Measurements from ENCODE around the gene SLC13A5.
A peak's percentile ranks its signal among the peaks of the same experiment; 100 is the strongest.

The SLC13A5 gene

DNA sequence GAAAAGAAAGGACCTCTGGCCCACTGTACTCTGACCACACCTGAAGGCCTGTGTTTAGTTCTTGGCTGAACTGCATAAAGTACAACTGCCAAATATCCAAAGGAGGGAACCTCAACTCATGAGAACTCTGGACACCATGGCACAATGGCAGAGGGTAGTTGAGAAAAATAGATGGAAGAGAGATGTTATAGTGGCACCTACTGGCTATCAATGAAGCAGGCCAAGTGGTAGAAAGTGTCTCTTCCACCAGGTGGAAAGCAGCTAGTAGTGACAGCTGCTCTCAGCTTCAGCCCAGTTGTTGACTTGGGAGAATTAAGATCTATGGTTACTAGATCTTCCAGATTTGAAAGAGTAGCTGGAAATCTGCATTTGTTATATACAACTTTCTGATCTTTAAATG, 65.0 kb downstream of the SLC13A5 start:
- Histone ChIP-seq H3K27ac (ENCODE audit: extremely low read depth, low read depth, low read length) (no peak overlapping the region), H3K9me3 (ENCODE audit: control insufficient read depth, insufficient read depth, low read depth, low read length) (no peaks in the 10 kb centered on the region), H3K36me3 (ENCODE audit: control insufficient read depth in 2 of 2, insufficient read depth in 1 of 2, low read length in 2 of 2) (peaks cover 46 to 64% of the 10 kb centered on the region in 2 experiments), H3K4me1 (ENCODE audit: control insufficient read depth, insufficient read depth, low read length) (peaks cover 15% of the 10 kb centered on the region), H3K4me3 (ENCODE audit: low read depth, low read length) (no peak overlapping the region)
- CTCF ChIA-PET = interaction anchor here (0.7 to 1.0 kb wide), 3 partner anchors 19 to 177 kb away, joined by 3 to 6 read pairs (median 3); no protein-coding TSS in a partner anchor
- POLR2A ChIA-PET = interaction anchor here (0.6 to 1.3 kb wide), 2 partner anchors 8 to 83 kb away, joined by 4 to 5 read pairs; partner anchors contain the start of gene KIAA0753
- TF ChIP-seq, protein P1, sequence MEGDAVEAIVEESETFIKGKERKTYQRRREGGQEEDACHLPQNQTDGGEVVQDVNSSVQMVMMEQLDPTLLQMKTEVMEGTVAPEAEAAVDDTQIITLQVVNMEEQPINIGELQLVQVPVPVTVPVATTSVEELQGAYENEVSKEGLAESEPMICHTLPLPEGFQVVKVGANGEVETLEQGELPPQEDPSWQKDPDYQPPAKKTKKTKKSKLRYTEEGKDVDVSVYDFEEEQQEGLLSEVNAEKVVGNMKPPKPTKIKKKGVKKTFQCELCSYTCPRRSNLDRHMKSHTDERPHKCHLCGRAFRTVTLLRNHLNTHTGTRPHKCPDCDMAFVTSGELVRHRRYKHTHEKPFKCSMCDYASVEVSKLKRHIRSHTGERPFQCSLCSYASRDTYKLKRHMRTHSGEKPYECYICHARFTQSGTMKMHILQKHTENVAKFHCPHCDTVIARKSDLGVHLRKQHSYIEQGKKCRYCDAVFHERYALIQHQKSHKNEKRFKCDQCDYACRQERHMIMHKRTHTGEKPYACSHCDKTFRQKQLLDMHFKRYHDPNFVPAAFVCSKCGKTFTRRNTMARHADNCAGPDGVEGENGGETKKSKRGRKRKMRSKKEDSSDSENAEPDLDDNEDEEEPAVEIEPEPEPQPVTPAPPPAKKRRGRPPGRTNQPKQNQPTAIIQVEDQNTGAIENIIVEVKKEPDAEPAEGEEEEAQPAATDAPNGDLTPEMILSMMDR (tag by site-specific recombination; IDR thresholded peaks at IDR 0.05) = peak; percentile 63; the same call in 1 of the 2 replicates
- no peak for TF ChIP-seq ZNF274 (IDR thresholded peaks at IDR 0.05; ENCODE audit: low read length)
- TF ChIP-seq ZNF274 (tag by site-specific recombination; IDR thresholded peaks at IDR 0.05; ENCODE audit: borderline replicate concordance) = no peak
- peak; percentile 60 for TF ChIP-seq ZNF654 (tag by site-specific recombination; IDR thresholded peaks at IDR 0.05; ENCODE audit: low read depth)
- TF ChIP-seq ZNF114 (tag by site-specific recombination; IDR thresholded peaks at IDR 0.05) = no peak
- no peak for TF ChIP-seq ZNF621 (tag by site-specific recombination; IDR thresholded peaks at IDR 0.05)
- TF ChIP-seq PRDM1 (tag by site-specific recombination; IDR thresholded peaks at IDR 0.05) = peak; percentile 72

DNA sequence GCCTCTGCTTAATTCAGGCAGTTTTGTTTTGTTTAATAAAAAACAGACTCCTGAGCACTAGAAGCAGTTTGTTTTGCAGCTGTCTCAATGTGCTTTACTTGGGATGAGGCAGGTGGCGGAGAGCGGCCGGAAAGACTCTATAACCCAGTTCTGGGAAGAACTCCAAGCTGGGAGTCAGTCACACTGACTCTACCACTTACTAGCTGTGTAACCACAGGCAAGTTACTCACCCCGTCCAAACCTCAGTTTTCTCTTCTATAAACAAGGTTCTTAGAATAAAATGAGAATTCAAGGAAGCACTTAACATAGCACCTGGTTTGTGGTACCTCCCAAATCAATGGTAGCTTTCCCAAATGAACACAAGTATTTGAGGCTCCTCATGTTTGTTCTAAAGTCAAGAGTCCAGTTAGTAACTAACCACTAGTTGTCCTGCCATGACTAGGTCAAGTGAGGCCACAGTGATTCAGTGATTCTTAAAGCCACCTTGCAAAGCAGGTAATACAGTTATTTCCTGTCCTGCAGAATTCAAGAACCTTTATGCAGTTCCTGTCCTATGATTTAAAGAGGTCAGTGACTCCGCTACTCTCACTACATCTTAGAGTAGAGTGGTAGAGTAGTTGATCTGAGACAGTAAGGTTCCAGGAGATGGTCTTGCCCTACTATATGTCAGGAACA, 69.6 kb downstream of the SLC13A5 start:
- H3K27ac ChIP-seq (ENCODE audit: extremely low read depth, low read depth, low read length) = no peak overlapping the region

GRCh38 chr17:6642592-6642991, 70.6 kb downstream of the SLC13A5 start:
- no peaks in the 10 kb centered on the region for H3K9me3 ChIP-seq (ENCODE audit: control insufficient read depth, insufficient read depth, low read depth, low read length)
- peaks cover 27 to 53% of the 10 kb centered on the region in 2 experiments; a peak in 2 of 3 replicates for H3K36me3 ChIP-seq (ENCODE audit: control insufficient read depth in 2 of 2, insufficient read depth in 1 of 2, low read length in 2 of 2)
- no peak overlapping the region for H3K4me3 ChIP-seq (ENCODE audit: low read depth, low read length)
- ChIA-PET POLR2A (interaction anchor here (1.9 kb wide), 1 partner anchor 8 kb away, joined by 26 read pairs; the partner anchor contains the start of genes C17orf100 and MED31), CTCF (interaction anchor here (1.7 kb wide), 1 partner anchor 362 kb away, joined by 5 read pairs; no protein-coding TSS in a partner anchor)
- no peak overlapping the region for H3K27ac ChIP-seq (ENCODE audit: extremely low read depth, low read depth, low read length)
- TF ChIP-seq ZIC2 (tag by site-specific recombination; IDR thresholded peaks at IDR 0.05) (no peak), ZFP37 (tag by site-specific recombination; IDR thresholded peaks at IDR 0.05) (no peak)
- peaks cover 13% of the 10 kb centered on the region; the same call in 1 of the 2 replicates for H3K4me1 ChIP-seq (ENCODE audit: control insufficient read depth, insufficient read depth, low read length)

More for the DNA sequence above, 69.6 kb downstream of the SLC13A5 start:
- ChIA-PET CTCF (interaction anchor here (0.7 to 1.1 kb wide), 2 partner anchors 200 to 392 kb away, joined by 3 to 5 read pairs; partner anchors contain the start of gene SLC16A13), POLR2A (no interaction called here)
- no peak for TF ChIP-seq ZNF76 (tag by site-specific recombination; IDR thresholded peaks at IDR 0.05; ENCODE audit: borderline replicate concordance, low read depth)
- no peak for TF ChIP-seq PRDM1 (tag by site-specific recombination; IDR thresholded peaks at IDR 0.05)
- Histone ChIP-seq H3K4me3 (ENCODE audit: low read depth, low read length) (no peak overlapping the region), H3K9me3 (ENCODE audit: control insufficient read depth, insufficient read depth, low read depth, low read length) (no peaks in the 10 kb centered on the region), H3K36me3 (ENCODE audit: control insufficient read depth in 2 of 2, insufficient read depth in 1 of 2, low read length in 2 of 2) (peaks cover 30 to 63% of the 10 kb centered on the region in 2 experiments; a peak in 2 of 3 replicates), H3K4me1 (ENCODE audit: control insufficient read depth, insufficient read depth, low read length) (peaks cover 15% of the 10 kb centered on the region)

GRCh38 chr17:6641247-6641863, 71.8 kb downstream of the SLC13A5 start:
- H3K27ac ChIP-seq (ENCODE audit: extremely low read depth, low read depth, low read length) = peak overlapping the region; percentile 79
- POLR2A ChIA-PET = interaction anchor here (0.6 to 1.9 kb wide), 6 partner anchors 10 to 1328 kb away, joined by 3 to 26 read pairs (median 3); partner anchors contain the start of genes C17orf100, MED31 and SLC16A13
- no peaks in the 10 kb centered on the region for H3K9me3 ChIP-seq (ENCODE audit: control insufficient read depth, insufficient read depth, low read depth, low read length)
- H3K4me1 ChIP-seq (ENCODE audit: control insufficient read depth, insufficient read depth, low read length) = peaks cover 13% of the 10 kb centered on the region; the same call in 1 of the 2 replicates
- H3K36me3 ChIP-seq (ENCODE audit: control insufficient read depth in 2 of 2, insufficient read depth in 1 of 2, low read length in 2 of 2) = peaks cover 27 to 41% of the 10 kb centered on the region in 2 experiments; a peak in 2 of 3 replicates
- H3K4me3 ChIP-seq (ENCODE audit: low read depth, low read length) = peak overlapping the region; percentile 94
- CTCF ChIA-PET = interaction anchor here (0.6 to 1.7 kb wide), 4 partner anchors 61 to 363 kb away, joined by 3 to 5 read pairs (median 4); no protein-coding TSS in a partner anchor
- TF ChIP-seq ZBTB17 (tag by site-specific recombination; IDR thresholded peaks at IDR 0.05) (peak; percentile 15), ZNF555 (tag by site-specific recombination; conservative IDR thresholded peaks at IDR 0.05) (no peak), ZNF341 (tag by site-specific recombination; IDR thresholded peaks at IDR 0.05; ENCODE audit: low read depth) (peak; percentile 83), ZNF600 (tag by site-specific recombination; IDR thresholded peaks at IDR 0.05) (peak; percentile 60), HOXA7 (CRISPR knock-in tag; IDR thresholded peaks at IDR 0.05; ENCODE audit: borderline replicate concordance) (no peak), OVOL3 (tag by site-specific recombination; IDR thresholded peaks at IDR 0.05) (no peak), ZNF785 (tag by site-specific recombination; IDR thresholded peaks at IDR 0.05) (no peak), ZNF501 (tag by site-specific recombination; IDR thresholded peaks at IDR 0.05) (0 out of 2 replicates have a peak, but pooled peaks have one; percentile 7), ZNF654 (tag by site-specific recombination; IDR thresholded peaks at IDR 0.05; ENCODE audit: low read depth) (0 out of 2 replicates have a peak, but pooled peaks have one; percentile 4), ZBTB20 (tag by site-specific recombination; IDR thresholded peaks at IDR 0.05) (peak; percentile 54; the same call in 1 of the 2 replicates), ZNF221 (tag by site-specific recombination; IDR thresholded peaks at IDR 0.05; ENCODE audit: borderline replicate concordance) (no peak), ZNF660 (tag by site-specific recombination; IDR thresholded peaks at IDR 0.05) (no peak)

All from HEK293 (cell line).